ENCODE measurements around the gene COL4A1. TPM values are rescaled to one million over a fixed set of nuclear protein-coding genes. Genes with fewer than 3 reads are reported as not detected.

The COL4A1 gene
- total RNA-seq, 1 donor from 2014 or later = 107 TPM

GRCh38 chr13:110109140-110109783 is 197.7 kb downstream of the COL4A1 start:
- no peak for ATAC-seq (ENCODE audit: poor library complexity)
- no peak for DNase-seq
- intact Hi-C loops (cut with DNase I) = loop anchor here (5.0 to 10.0 kb wide), 3 partner anchors 322 to 1144 kb away; partner anchors contain the start of gene IRS2

- peak; percentile 94 for ATAC-seq (ENCODE audit: poor library complexity)
- peak; percentile 90 for DNase-seq
- intact Hi-C loops (cut with DNase I) = loop anchor here (5.0 to 10.0 kb wide), 3 partner anchors 321 to 1144 kb away; partner anchors contain the start of gene IRS2
Observed at GRCh38 chr13:110108348-110109139, 198.4 kb downstream of the COL4A1 start.

GRCh38 chr13:110107568-110108347 is 199.2 kb downstream of the COL4A1 start:
- intact Hi-C loops (cut with DNase I) = loop anchor here (5.0 to 10.0 kb wide), 3 partner anchors 320 to 1143 kb away; partner anchors contain the start of gene IRS2
- DNase-seq = no peak
- no peak for ATAC-seq (ENCODE audit: poor library complexity)

GRCh38 chr13:110106726-110107125 is 200.2 kb downstream of the COL4A1 start:
- DNase-seq (peak; percentile 82), ATAC-seq (ENCODE audit: poor library complexity) (peak; percentile 66)
- intact Hi-C loops (cut with DNase I) = loop anchor here (5.0 to 10.0 kb wide), 3 partner anchors 319 to 1142 kb away; partner anchors contain the start of gene IRS2

GRCh38 chr13:110105136-110105535 is 201.8 kb downstream of the COL4A1 start:
- DNase-seq (no peak), ATAC-seq (ENCODE audit: poor library complexity) (peak; percentile 21)
- intact Hi-C loops (cut with DNase I) = loop anchor here (5.0 to 10.0 kb wide), 3 partner anchors 318 to 1140 kb away; partner anchors contain the start of gene IRS2

GRCh38 chr13:110103534-110103933 is 203.4 kb downstream of the COL4A1 start:
- intact Hi-C loops (cut with DNase I) = loop anchor here (10.0 kb wide), 2 partner anchors 959 to 1139 kb away; no protein-coding TSS in a partner anchor
- DNase-seq (no peak), ATAC-seq (ENCODE audit: poor library complexity) (no peak)

GRCh38 chr13:110103026-110103425 is 203.9 kb downstream of the COL4A1 start:
- no peak for ATAC-seq (ENCODE audit: poor library complexity)
- DNase-seq = no peak
- intact Hi-C loops (cut with DNase I) = loop anchor here (10.0 kb wide), 2 partner anchors 958 to 1138 kb away; no protein-coding TSS in a partner anchor

- no peak for ATAC-seq (ENCODE audit: poor library complexity)
- intact Hi-C loops (cut with DNase I) = loop anchor here (10.0 kb wide), 2 partner anchors 957 to 1137 kb away; no protein-coding TSS in a partner anchor
- no peak for DNase-seq
Observed at GRCh38 chr13:110102053-110102452, 204.9 kb downstream of the COL4A1 start.

GRCh38 chr13:110099922-110100321 is 207.0 kb downstream of the COL4A1 start:
- intact Hi-C loops (cut with DNase I) = loop anchor here (10.0 kb wide), 2 partner anchors 955 to 1135 kb away; no protein-coding TSS in a partner anchor
- no peak for ATAC-seq (ENCODE audit: poor library complexity)

More at GRCh38 chr13:110099922-110100321, 207.0 kb downstream of the COL4A1 start:
- DNase-seq = no peak

Small RNAs within 50 kb of the gene (microRNA-seq; reads per million reads assigned to microRNA genes)
- gene MIR8073 = not detected

Other genes starting within 250 kb of the COL4A1 start
- 91.2 TPM for gene COL4A2, start 127 bp upstream of the COL4A1 start, total RNA-seq

Data from Right ventricle myocardium superior (tissue), 1 donor.